SK-N-SH (cell line): ENCODE results near the gene NLN.
"Not testable (repeated sequence)": the region's sequence is repeated elsewhere in the genome, so short reads cannot be mapped to it uniquely, and the experiment has no call there.

Experiments
- GATA2 ChIP-seq: sonication (generic); formaldehyde crosslinking; IDR thresholded peaks from 2 replicates; pipeline ENCODE4 v1.5.0; 2020; ENCODE audit warnings: mild to moderate bottlenecking, missing genetic modification reagents
- POLR2AphosphoS5 ChIP-seq: IDR thresholded peaks from 2 replicates; pipeline ENCODE4 v1.6.1; 2012; ENCODE audit warnings: low read depth, low read length
- RAD21 ChIP-seq: IDR thresholded peaks from 2 replicates; pipeline ENCODE4 v1.6.1; 2012; ENCODE audit warnings: mild to moderate bottlenecking, low read length
- SIN3A ChIP-seq: IDR thresholded peaks from 2 replicates; pipeline ENCODE4 v1.6.1; 2012; ENCODE audit warnings: low read depth, mild to moderate bottlenecking, low read length, moderate library complexity, borderline replicate concordance
- TF ChIP-seq, protein P1 (sequence below): fragments of 200-600 bp; sonication (generic); IDR thresholded peaks from 2 replicates; pipeline ENCODE4 v1.6.1; 2017; ENCODE audit warnings: antibody characterized with exemption, mild to moderate bottlenecking, moderate library complexity
- TF ChIP-seq, protein P2 (sequence below): IDR thresholded peaks from 2 replicates; pipeline ENCODE4 v1.4.0; 2012; ENCODE audit warnings: low read depth
- TF ChIP-seq, protein P3 (sequence below): IDR thresholded peaks from 2 replicates; pipeline ENCODE4 v1.6.1; 2012; ENCODE audit warnings: mild to moderate bottlenecking, low read depth, low read length, moderate library complexity

DNA sequence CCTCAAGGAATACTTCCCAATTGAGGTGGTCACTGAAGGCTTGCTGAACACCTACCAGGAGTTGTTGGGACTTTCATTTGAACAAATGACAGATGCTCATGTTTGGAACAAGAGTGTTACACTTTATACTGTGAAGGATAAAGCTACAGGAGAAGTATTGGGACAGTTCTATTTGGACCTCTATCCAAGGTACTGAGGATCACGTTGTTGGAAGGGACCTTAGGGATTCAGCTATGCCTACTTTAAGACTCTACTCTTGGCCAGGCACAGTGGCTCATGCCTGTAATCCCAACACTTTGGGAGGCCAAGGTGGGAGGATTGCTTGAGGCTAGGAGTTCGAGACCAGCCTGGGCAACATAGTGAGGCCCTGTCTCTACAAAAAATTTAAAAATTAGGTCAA lies 66.3 kb downstream of the NLN start:
- TF ChIP-seq SIN3A, RAD21, POLR2AphosphoS5, GATA2: not testable (repeated sequence)
- TF ChIP-seq, protein P1, sequence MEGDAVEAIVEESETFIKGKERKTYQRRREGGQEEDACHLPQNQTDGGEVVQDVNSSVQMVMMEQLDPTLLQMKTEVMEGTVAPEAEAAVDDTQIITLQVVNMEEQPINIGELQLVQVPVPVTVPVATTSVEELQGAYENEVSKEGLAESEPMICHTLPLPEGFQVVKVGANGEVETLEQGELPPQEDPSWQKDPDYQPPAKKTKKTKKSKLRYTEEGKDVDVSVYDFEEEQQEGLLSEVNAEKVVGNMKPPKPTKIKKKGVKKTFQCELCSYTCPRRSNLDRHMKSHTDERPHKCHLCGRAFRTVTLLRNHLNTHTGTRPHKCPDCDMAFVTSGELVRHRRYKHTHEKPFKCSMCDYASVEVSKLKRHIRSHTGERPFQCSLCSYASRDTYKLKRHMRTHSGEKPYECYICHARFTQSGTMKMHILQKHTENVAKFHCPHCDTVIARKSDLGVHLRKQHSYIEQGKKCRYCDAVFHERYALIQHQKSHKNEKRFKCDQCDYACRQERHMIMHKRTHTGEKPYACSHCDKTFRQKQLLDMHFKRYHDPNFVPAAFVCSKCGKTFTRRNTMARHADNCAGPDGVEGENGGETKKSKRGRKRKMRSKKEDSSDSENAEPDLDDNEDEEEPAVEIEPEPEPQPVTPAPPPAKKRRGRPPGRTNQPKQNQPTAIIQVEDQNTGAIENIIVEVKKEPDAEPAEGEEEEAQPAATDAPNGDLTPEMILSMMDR = not testable (repeated sequence)
- TF ChIP-seq, protein P2, sequence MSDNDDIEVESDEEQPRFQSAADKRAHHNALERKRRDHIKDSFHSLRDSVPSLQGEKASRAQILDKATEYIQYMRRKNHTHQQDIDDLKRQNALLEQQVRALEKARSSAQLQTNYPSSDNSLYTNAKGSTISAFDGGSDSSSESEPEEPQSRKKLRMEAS = not testable (repeated sequence)
- TF ChIP-seq, protein P3, sequence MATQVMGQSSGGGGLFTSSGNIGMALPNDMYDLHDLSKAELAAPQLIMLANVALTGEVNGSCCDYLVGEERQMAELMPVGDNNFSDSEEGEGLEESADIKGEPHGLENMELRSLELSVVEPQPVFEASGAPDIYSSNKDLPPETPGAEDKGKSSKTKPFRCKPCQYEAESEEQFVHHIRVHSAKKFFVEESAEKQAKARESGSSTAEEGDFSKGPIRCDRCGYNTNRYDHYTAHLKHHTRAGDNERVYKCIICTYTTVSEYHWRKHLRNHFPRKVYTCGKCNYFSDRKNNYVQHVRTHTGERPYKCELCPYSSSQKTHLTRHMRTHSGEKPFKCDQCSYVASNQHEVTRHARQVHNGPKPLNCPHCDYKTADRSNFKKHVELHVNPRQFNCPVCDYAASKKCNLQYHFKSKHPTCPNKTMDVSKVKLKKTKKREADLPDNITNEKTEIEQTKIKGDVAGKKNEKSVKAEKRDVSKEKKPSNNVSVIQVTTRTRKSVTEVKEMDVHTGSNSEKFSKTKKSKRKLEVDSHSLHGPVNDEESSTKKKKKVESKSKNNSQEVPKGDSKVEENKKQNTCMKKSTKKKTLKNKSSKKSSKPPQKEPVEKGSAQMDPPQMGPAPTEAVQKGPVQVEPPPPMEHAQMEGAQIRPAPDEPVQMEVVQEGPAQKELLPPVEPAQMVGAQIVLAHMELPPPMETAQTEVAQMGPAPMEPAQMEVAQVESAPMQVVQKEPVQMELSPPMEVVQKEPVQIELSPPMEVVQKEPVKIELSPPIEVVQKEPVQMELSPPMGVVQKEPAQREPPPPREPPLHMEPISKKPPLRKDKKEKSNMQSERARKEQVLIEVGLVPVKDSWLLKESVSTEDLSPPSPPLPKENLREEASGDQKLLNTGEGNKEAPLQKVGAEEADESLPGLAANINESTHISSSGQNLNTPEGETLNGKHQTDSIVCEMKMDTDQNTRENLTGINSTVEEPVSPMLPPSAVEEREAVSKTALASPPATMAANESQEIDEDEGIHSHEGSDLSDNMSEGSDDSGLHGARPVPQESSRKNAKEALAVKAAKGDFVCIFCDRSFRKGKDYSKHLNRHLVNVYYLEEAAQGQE = 0 out of 2 replicates have a peak, but pooled peaks have one; percentile 42
